Right lobe of liver (tissue), 4 donors: ENCODE data around the gene MBOAT7.
"Not testable (repeated sequence)": the region's sequence is repeated elsewhere in the genome, so short reads cannot be mapped to it uniquely, and the experiment has no call there.

Experiments used
- CTCF ChIP-seq, 4 donors: fragments of 200-600 bp in 3 of 4; fragments of 450-650 bp in 1 of 4; IDR thresholded peaks; one replicate each; pipeline versions ENCODE4 v1.5.1 to v1.8.0; 2016 to 2022; ENCODE audit warnings: antibody characterized with exemption in 4 of 4, mild to moderate bottlenecking in 2 of 4
- POLR2A ChIP-seq: fragments of 450-650 bp; IDR thresholded peaks from one replicate; pipeline ENCODE4 v1.6.1; 2017; ENCODE audit warnings: antibody characterized with exemption, mild to moderate bottlenecking
- donor health status: DM: no; HTN: no; CAD: no.
- donor health status: DM: no; HTN: no; CAD: no.
- donor health status: DM: no; HTN: yes; CAD: no.

DNA sequence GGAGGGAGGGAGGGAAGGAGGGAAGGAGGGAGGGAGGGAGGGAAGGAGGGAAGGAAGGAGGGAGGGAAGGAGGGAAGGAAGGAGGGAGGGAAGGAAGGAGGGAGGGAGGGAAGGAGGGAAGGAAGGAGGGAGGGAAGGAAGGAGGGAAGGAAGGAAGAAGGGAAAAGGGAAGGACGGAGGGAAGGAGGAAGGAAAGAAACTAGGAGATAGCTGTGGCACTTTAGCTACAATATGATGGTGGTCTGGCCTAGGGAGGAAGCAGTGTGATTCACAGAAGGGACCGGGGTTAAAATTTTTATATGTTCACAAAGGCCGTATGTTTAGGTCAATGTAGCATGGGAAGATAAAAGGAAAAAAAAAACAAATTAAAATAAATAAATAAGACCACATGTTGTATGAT, 7.5 kb downstream of the MBOAT7 start:
- not testable (repeated sequence) for TF ChIP-seq CTCF (IDR thresholded peaks at IDR 0.05); POLR2A
